ENCODE data around the gene CASP5.

DNA sequence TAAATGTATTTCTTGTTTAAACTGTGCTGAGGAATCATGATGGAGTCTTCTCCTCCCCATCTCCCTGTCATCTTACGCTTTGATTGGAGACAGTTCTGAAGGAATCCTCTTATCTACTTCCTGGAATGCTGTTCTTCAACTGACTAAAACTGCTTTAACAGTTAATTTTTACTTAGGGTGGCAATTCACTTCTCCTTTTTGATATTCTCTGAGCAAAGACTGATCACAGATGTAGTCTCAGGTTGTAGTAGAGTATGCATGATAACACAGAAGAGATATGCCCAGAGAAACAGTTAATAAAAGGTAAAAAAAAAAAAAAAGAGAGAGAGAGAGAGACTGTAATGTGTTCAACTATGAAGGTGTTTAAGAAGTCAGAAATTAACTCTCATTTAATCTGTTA, 1.4 kb upstream of the CASP5 start:
- TF ChIP-seq, protein P1, sequence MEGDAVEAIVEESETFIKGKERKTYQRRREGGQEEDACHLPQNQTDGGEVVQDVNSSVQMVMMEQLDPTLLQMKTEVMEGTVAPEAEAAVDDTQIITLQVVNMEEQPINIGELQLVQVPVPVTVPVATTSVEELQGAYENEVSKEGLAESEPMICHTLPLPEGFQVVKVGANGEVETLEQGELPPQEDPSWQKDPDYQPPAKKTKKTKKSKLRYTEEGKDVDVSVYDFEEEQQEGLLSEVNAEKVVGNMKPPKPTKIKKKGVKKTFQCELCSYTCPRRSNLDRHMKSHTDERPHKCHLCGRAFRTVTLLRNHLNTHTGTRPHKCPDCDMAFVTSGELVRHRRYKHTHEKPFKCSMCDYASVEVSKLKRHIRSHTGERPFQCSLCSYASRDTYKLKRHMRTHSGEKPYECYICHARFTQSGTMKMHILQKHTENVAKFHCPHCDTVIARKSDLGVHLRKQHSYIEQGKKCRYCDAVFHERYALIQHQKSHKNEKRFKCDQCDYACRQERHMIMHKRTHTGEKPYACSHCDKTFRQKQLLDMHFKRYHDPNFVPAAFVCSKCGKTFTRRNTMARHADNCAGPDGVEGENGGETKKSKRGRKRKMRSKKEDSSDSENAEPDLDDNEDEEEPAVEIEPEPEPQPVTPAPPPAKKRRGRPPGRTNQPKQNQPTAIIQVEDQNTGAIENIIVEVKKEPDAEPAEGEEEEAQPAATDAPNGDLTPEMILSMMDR (IDR thresholded peaks at IDR 0.05), result no peak
- no peak for TF ChIP-seq POLR2A (IDR thresholded peaks at IDR 0.05)
- TF ChIP-seq EP300 (IDR thresholded peaks at IDR 0.05), result no peak
- TF ChIP-seq POLR2AphosphoS5 (IDR thresholded peaks at IDR 0.05), result no peak
